Endothelial cell (in vitro differentiated cells): ENCODE data around the gene GARS1. TPM values are rescaled to one million over a fixed set of nuclear protein-coding genes. Genes with fewer than 3 reads are reported as not detected.

Experiments
- DNase-seq: peaks from one replicate; pipeline ENCODE4 v3.0.0; 2021; ENCODE audit warnings: low spot score
- H3K27ac Mint-ChIP-seq: one replicate; pipeline ENCODE4 v1.8.0; 2021; ENCODE audit warnings: mixed read lengths, inconsistent platforms; ENCODE audit not compliant: unreplicated experiment
- H3K27me3 Mint-ChIP-seq: one replicate; pipeline ENCODE4 v1.8.0; 2021; ENCODE audit warnings: mild to moderate bottlenecking, moderate library complexity, mixed read lengths, inconsistent platforms; ENCODE audit not compliant: unreplicated experiment
- H3K36me3 Mint-ChIP-seq: one replicate; pipeline ENCODE4 v1.8.0; 2021; ENCODE audit warnings: mild to moderate bottlenecking, low read depth, mixed read lengths, inconsistent platforms; ENCODE audit not compliant: unreplicated experiment
- H3K4me1 Mint-ChIP-seq: one replicate; pipeline ENCODE4 v1.8.0; 2021; ENCODE audit warnings: mild to moderate bottlenecking, mixed read lengths, inconsistent platforms; ENCODE audit not compliant: unreplicated experiment
- H3K4me3 Mint-ChIP-seq: one replicate; pipeline ENCODE4 v1.8.0; 2021; ENCODE audit warnings: mild to moderate bottlenecking, mixed read lengths, inconsistent platforms; ENCODE audit not compliant: unreplicated experiment
- H3K9me3 Mint-ChIP-seq: one replicate; pipeline ENCODE4 v1.8.0; 2021; ENCODE audit warnings: mixed read lengths, inconsistent platforms; ENCODE audit not compliant: unreplicated experiment
- CTCF ChIP-seq: fragments of 200-600 bp; sonication (generic); IDR thresholded peaks from one replicate; pipeline ENCODE4 v1.5.0; 2021; ENCODE audit warnings: antibody characterized with exemption; ENCODE audit not compliant: unreplicated experiment
- total RNA-seq: library from RNA; stranded (reverse); fragmentation: NEBNext Ultra II Directional; extraction: Animal tissue kit (Norgen Biotek cat#: 25700); gene quantifications from one replicate; pipeline ENCODE4 v1.2.1, GENCODE V29; 2021; ENCODE audit not compliant: unreplicated experiment

Gene GARS1
- total RNA-seq, 1 donor from 2014 or later, result 91.3 TPM

GRCh38 chr7:30665449-30665848, 70.8 kb downstream of the GARS1 start:
- no peaks in the 10 kb centered on the region for H3K9me3 Mint-ChIP-seq
- H3K4me1 Mint-ChIP-seq, result peaks cover 4% of the 10 kb centered on the region
- no peak for TF ChIP-seq CTCF
- H3K27me3 Mint-ChIP-seq, result no peaks in the 10 kb centered on the region
- H3K4me3 Mint-ChIP-seq, result no peak overlapping the region
- H3K36me3 Mint-ChIP-seq, result no peaks in the 10 kb centered on the region
- no peak for DNase-seq
- no peak overlapping the region for H3K27ac Mint-ChIP-seq

- no peak for DNase-seq
- Mint-ChIP-seq H3K27me3 (peaks cover 5% of the 10 kb centered on the region), H3K36me3 (no peaks in the 10 kb centered on the region), H3K4me1 (peaks cover under 1% of the 10 kb centered on the region), H3K27ac (no peak overlapping the region), H3K9me3 (no peaks in the 10 kb centered on the region), H3K4me3 (no peak overlapping the region)
- TF ChIP-seq CTCF, result no peak
These were observed 72.5 kb downstream of the GARS1 start for GRCh38 chr7:30667172-30667571.

GRCh38 chr7:30668102-30668501, 73.4 kb downstream of the GARS1 start:
- DNase-seq, result no peak
- H3K36me3 Mint-ChIP-seq, result no peaks in the 10 kb centered on the region
- no peak for TF ChIP-seq CTCF
- no peaks in the 10 kb centered on the region for H3K9me3 Mint-ChIP-seq
- H3K27me3 Mint-ChIP-seq, result peaks cover 5% of the 10 kb centered on the region
- H3K4me3 Mint-ChIP-seq, result no peak overlapping the region
- no peaks in the 10 kb centered on the region for H3K4me1 Mint-ChIP-seq
- no peak overlapping the region for H3K27ac Mint-ChIP-seq

- Mint-ChIP-seq H3K27me3 (peaks cover 13% of the 10 kb centered on the region), H3K27ac (no peak overlapping the region), H3K36me3 (no peaks in the 10 kb centered on the region), H3K4me3 (no peak overlapping the region), H3K9me3 (no peaks in the 10 kb centered on the region), H3K4me1 (peaks cover 5% of the 10 kb centered on the region)
- TF ChIP-seq CTCF, result no peak
- DNase-seq, result peak; percentile 74
These were observed 77.3 kb downstream of the GARS1 start for GRCh38 chr7:30671793-30672465.

- Mint-ChIP-seq H3K36me3 (no peaks in the 10 kb centered on the region), H3K27me3 (peaks cover 22% of the 10 kb centered on the region), H3K4me1 (peaks cover 23% of the 10 kb centered on the region), H3K9me3 (no peaks in the 10 kb centered on the region), H3K27ac (no peak overlapping the region), H3K4me3 (peak overlapping the region; percentile 19)
- no peak for TF ChIP-seq CTCF
- DNase-seq, result no peak
These were observed 79.7 kb downstream of the GARS1 start for GRCh38 chr7:30674420-30674819.
